OCI-LY3 (cell line): ENCODE measurements around the gene SLC45A3.

Source experiments
- CTCF ChIP-seq: fragments of 200-600, 300-600 bp; sonication (generic); IDR thresholded peaks from 2 replicates; pipeline ENCODE4 v1.5.1; 2014; ENCODE audit warnings: antibody characterized with exemption, low read length, low read depth
- EZH2phosphoT487 ChIP-seq: fragments of 200-600 bp; shearing (Covaris generic); IDR thresholded peaks from 2 replicates; pipeline ENCODE4 v1.6.1; 2018; ENCODE audit warnings: antibody characterized with exemption, mixed run types, low read depth

- TF ChIP-seq CTCF: no peak
- TF ChIP-seq EZH2phosphoT487: no peak
Measured at GRCh38 chr1:205680073-205680851, at the start of gene SLC45A3.
